Activated naive CD4-positive, alpha-beta T cell treated with anti-CD3 and anti-CD28 coated beads, Interleukin-2, amount 50 U/mL, for 24 hours (primary cell): Measurements from ENCODE around the gene CLHC1.
"Not testable (repeated sequence)": the region's sequence is repeated elsewhere in the genome, so short reads cannot be mapped to it uniquely, and the experiment has no call there.

Experiments
- H3K27ac Mint-ChIP-seq: one replicate; pipeline ENCODE4 v1.8.0; 2021; ENCODE audit warnings: mild to moderate bottlenecking, mixed read lengths
- H3K27me3 Mint-ChIP-seq: one replicate; pipeline ENCODE4 v1.8.0; 2021; ENCODE audit warnings: mixed read lengths
- H3K36me3 Mint-ChIP-seq: one replicate; pipeline ENCODE4 v1.8.0; 2021; ENCODE audit warnings: mixed read lengths
- H3K4me1 Mint-ChIP-seq: one replicate; pipeline ENCODE4 v1.8.0; 2021; ENCODE audit warnings: mixed read lengths
- H3K4me3 Mint-ChIP-seq: one replicate; pipeline ENCODE4 v1.8.0; 2021; ENCODE audit warnings: mild to moderate bottlenecking, mixed read lengths
- H3K9me3 Mint-ChIP-seq: one replicate; pipeline ENCODE4 v1.8.0; 2021; ENCODE audit warnings: mixed read lengths

The CLHC1 gene

GRCh38 chr2:55239656-55240222 is 7.6 kb upstream of the CLHC1 start:
- Mint-ChIP-seq H3K4me3 (no peak overlapping the region), H3K4me1 (peaks cover 17% of the 10 kb centered on the region), H3K27ac (no peak overlapping the region), H3K27me3 (no peaks in the 10 kb centered on the region), H3K36me3 (peaks cover 16% of the 10 kb centered on the region), H3K9me3 (no peaks in the 10 kb centered on the region)

- H3K4me1 Mint-ChIP-seq, result peaks cover 31% of the 10 kb centered on the region
- no peak overlapping the region for H3K27ac Mint-ChIP-seq
- H3K4me3 Mint-ChIP-seq, result no peak overlapping the region
- H3K36me3 Mint-ChIP-seq, result peaks cover 30% of the 10 kb centered on the region
- no peaks in the 10 kb centered on the region for H3K9me3 Mint-ChIP-seq
- no peaks in the 10 kb centered on the region for H3K27me3 Mint-ChIP-seq
Measured at GRCh38 chr2:55236992-55237543, 5.0 kb upstream of the CLHC1 start.

DNA sequence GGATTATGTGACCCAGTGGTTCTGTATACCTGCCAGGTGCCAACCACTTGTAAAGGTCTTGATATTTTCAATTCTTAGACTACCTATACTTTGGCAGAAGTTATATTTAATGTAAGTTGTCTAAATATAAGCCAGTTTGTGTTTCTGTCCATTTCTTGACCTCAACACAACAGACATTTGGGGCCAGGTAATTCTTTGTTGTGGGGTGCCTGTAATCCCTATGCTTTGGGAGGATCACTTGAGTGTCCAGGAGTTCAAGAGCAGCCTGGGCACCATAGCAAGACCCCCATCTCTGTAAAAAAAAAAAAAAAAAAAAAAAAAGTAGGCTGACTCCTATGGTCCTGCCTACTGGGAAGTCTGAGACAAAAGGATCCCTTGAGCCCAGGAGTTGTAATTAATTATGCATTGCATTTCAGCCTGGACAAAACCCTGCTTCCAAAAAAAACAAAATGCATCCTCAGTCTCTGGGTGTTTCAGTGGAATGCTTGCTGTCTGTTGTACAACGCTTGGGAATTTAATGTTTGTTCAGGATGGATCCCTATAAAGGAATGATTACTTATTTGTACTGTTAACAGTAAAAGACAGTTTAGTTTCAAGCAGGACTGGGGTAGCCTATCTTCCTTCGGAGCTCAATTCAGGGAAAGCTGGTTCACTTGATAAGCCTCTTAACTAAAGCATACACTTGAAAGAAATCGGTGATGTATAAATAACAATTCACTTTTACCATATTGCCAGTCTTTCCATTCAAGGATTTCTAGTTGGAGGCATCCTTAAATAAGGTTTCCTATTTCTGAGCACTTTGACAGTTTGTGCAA is 3.8 kb upstream of the CLHC1 start:
- peaks cover 30% of the 10 kb centered on the region for H3K36me3 Mint-ChIP-seq
- H3K27ac Mint-ChIP-seq, result peak overlapping the region; percentile 68
- H3K4me3 Mint-ChIP-seq, result peak overlapping the region; percentile 99
- no peaks in the 10 kb centered on the region for H3K27me3 Mint-ChIP-seq
- H3K9me3 Mint-ChIP-seq, result no peaks in the 10 kb centered on the region
- H3K4me1 Mint-ChIP-seq, result peaks cover 37% of the 10 kb centered on the region

GRCh38 chr2:55233658-55233940 is 1.5 kb upstream of the CLHC1 start:
- Mint-ChIP-seq H3K27ac (peak overlapping the region; percentile 98), H3K4me3 (peak overlapping the region; percentile 99), H3K4me1 (peaks cover 42% of the 10 kb centered on the region), H3K36me3 (peaks cover 31% of the 10 kb centered on the region), H3K9me3 (no peaks in the 10 kb centered on the region), H3K27me3 (no peaks in the 10 kb centered on the region)

GRCh38 chr2:55232863-55233657 is 967 bp upstream of the CLHC1 start:
- Mint-ChIP-seq H3K4me1 (peaks cover 47% of the 10 kb centered on the region), H3K9me3 (no peaks in the 10 kb centered on the region), H3K27me3 (no peaks in the 10 kb centered on the region), H3K4me3 (peak overlapping the region; percentile 99), H3K36me3 (peaks cover 31% of the 10 kb centered on the region), H3K27ac (peak overlapping the region; percentile 98)

DNA sequence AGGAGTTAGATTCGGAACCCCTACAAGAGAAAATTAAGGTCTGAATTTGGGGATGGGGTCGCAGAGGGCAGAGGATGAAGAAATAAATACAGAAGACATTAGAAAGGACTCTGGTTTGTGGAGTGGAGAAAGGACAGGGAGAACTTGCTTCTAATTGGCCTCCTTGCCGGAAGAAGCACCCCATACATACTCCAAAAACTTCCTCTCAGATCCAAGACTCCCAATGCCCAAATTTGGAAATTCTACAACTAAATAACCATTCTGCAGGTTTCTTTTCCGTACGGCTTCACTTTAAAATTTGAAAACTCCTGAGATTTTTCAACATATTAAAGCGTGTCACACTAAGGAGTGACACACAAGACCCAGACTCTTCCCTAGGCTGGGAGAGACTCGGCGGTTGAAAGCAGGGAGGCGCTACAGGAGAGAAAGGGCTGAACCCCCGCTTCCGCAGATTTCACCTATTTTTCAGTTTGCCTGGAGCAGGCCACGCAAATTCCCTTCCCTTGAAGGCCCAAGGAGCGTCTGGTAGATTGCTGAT is 478 bp downstream of the CLHC1 start:
- peak overlapping the region; percentile 99 for H3K4me3 Mint-ChIP-seq
- H3K4me1 Mint-ChIP-seq, result peaks cover 60% of the 10 kb centered on the region
- H3K9me3 Mint-ChIP-seq, result no peaks in the 10 kb centered on the region
- peaks cover 30% of the 10 kb centered on the region for H3K36me3 Mint-ChIP-seq
- H3K27me3 Mint-ChIP-seq, result no peaks in the 10 kb centered on the region
- H3K27ac Mint-ChIP-seq, result peak overlapping the region; percentile 98

DNA sequence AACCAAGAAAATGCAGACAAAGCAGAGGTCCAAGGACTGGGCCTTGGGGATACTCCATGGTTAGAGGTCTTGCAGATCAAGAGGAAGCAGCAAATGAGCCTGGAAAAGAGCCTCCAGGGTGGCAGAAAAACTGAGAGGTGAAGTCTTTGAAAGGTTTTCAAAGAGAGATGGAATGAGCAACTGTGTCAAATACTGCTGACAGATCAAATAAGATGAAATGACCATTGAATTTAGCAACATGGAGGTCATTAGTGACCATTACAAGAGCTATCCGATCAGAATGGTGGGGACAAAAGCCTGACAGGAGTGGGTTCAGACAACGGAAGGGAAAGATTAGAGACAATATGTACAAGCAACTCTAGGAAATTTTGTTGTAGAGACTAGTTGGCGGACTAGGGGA is 1.5 kb downstream of the CLHC1 start:
- no peaks in the 10 kb centered on the region for H3K27me3 Mint-ChIP-seq
- H3K36me3 Mint-ChIP-seq, result peaks cover 26% of the 10 kb centered on the region
- peaks cover 64% of the 10 kb centered on the region for H3K4me1 Mint-ChIP-seq
- H3K9me3 Mint-ChIP-seq, result no peaks in the 10 kb centered on the region
- peak overlapping the region; percentile 99 for H3K4me3 Mint-ChIP-seq
- peak overlapping the region; percentile 13 for H3K27ac Mint-ChIP-seq

GRCh38 chr2:55229221-55229620 is 2.9 kb downstream of the CLHC1 start:
- Mint-ChIP-seq H3K4me1 (peaks cover 53% of the 10 kb centered on the region), H3K27ac (peak overlapping the region; percentile 46), H3K9me3 (no peaks in the 10 kb centered on the region), H3K36me3 (peaks cover 16% of the 10 kb centered on the region), H3K4me3 (peak overlapping the region; percentile 35), H3K27me3 (no peaks in the 10 kb centered on the region)

DNA sequence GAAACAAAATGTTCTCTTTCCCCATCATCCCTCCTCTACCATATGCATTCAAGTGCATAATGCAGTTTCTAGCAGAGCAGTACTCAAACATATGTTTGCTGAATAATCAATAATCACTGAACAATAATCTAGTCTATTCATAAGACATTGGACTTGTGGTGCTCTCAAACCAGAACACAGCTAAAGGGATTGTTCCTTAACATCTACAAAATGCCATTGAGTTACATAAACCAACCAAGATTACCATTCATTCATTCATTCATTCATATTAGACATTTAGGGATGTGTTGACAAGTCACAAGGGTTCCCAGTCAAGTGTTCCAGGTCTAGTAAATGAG is 3.9 kb downstream of the CLHC1 start:
- Mint-ChIP-seq H3K27ac (peak overlapping the region; percentile 3), H3K4me3 (peak overlapping the region; percentile 19), H3K9me3 (no peaks in the 10 kb centered on the region), H3K36me3 (peaks cover 7% of the 10 kb centered on the region), H3K4me1 (peaks cover 45% of the 10 kb centered on the region), H3K27me3 (no peaks in the 10 kb centered on the region)

- H3K36me3 Mint-ChIP-seq, H3K27me3 Mint-ChIP-seq, H3K9me3 Mint-ChIP-seq: not testable (repeated sequence)
- Mint-ChIP-seq H3K27ac (peak overlapping the region; percentile 3), H3K4me1 (peaks cover 48% of the 10 kb centered on the region), H3K4me3 (peak overlapping the region; percentile 19)
Measured at GRCh38 chr2:55227437-55228225, 4.5 kb downstream of the CLHC1 start.

GRCh38 chr2:55225481-55226020 is 6.5 kb downstream of the CLHC1 start:
- Mint-ChIP-seq H3K9me3 (no peaks in the 10 kb centered on the region), H3K36me3 (peaks cover 3% of the 10 kb centered on the region), H3K4me3 (no peak overlapping the region), H3K4me1 (peaks cover 58% of the 10 kb centered on the region), H3K27ac (no peak overlapping the region), H3K27me3 (no peaks in the 10 kb centered on the region)

DNA sequence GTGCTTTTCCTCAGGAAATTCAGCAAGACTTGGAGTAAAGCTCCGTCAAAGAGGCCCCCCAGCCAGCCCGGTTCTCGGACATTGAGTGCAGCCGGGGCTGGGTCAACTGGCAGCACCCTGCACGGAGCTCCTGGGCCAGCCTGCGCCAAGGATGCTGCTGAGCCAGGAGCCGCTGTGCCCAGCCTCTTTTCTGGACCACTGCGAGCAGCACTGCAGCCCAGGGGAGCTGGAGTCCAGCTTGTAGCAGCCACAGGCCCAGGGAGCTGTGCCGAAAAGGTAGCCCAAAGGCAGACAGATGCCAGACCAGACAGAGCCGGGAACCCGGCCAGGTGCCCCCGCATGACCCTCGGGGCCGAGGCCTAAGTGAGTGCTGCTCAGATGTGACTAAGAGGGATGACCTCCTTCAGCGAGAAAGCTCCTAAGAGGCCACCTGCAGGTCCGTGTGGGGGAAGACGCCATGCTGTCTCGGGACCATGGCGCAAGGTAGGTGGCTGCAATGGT is 7.3 kb downstream of the CLHC1 start:
- H3K9me3 Mint-ChIP-seq, result no peaks in the 10 kb centered on the region
- no peaks in the 10 kb centered on the region for H3K27me3 Mint-ChIP-seq
- H3K27ac Mint-ChIP-seq, result no peak overlapping the region
- H3K4me3 Mint-ChIP-seq, result no peak overlapping the region
- peaks cover 3% of the 10 kb centered on the region for H3K36me3 Mint-ChIP-seq
- H3K4me1 Mint-ChIP-seq, result peaks cover 56% of the 10 kb centered on the region

- Mint-ChIP-seq H3K4me1 (peaks cover 53% of the 10 kb centered on the region), H3K36me3 (peaks cover under 1% of the 10 kb centered on the region), H3K9me3 (no peaks in the 10 kb centered on the region), H3K27ac (peak overlapping the region; percentile 88), H3K4me3 (peak overlapping the region; percentile 76), H3K27me3 (no peaks in the 10 kb centered on the region)
Measured at GRCh38 chr2:55223958-55224760, 7.9 kb downstream of the CLHC1 start.

DNA sequence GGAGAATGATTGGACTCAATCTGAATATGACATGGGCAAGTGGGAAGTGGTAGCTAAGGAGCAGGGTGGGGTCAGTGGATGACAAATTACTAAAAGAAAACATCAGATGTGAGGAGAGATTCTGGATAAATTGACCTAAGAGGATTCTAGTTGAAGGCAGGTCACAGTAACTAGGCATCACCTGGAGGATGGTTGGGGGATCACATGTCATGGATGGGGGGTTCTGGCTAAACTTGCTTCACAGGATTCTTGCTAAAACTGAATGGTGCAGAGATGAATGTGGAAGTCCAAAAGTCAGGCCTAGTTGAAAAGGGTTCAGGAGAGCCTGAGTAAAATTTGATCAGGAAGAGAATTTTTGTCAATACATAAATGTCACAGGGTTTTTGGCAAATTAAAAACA is 18.3 kb downstream of the CLHC1 start:
- H3K27me3 Mint-ChIP-seq, result no peaks in the 10 kb centered on the region
- H3K36me3 Mint-ChIP-seq, result peaks cover 2% of the 10 kb centered on the region
- H3K9me3 Mint-ChIP-seq, result no peaks in the 10 kb centered on the region
- H3K4me1 Mint-ChIP-seq, result no peaks in the 10 kb centered on the region
- H3K4me3 Mint-ChIP-seq, result no peak overlapping the region
- no peak overlapping the region for H3K27ac Mint-ChIP-seq
